Parathyroid adenoma (tissue), 2 donors: ENCODE data around the gene SLC26A11.

Source experiments
- H2AFZ ChIP-seq: fragments of 300-600 bp; sonication (generic); one replicate; pipeline ENCODE4 v1.7.0; 2017; ENCODE audit warnings: antibody characterized with exemption, mild to moderate bottlenecking
- H3K27ac ChIP-seq: fragments of 300-600 bp; sonication (generic); one replicate; pipeline ENCODE4 v1.7.0; 2017
- H3K27me3 ChIP-seq: fragments of 300-600 bp; sonication (generic); one replicate; pipeline ENCODE4 v1.7.0; 2017; ENCODE audit warnings: low read length; ENCODE audit not compliant: control insufficient read depth, insufficient read depth
- H3K36me3 ChIP-seq: fragments of 300-600 bp; sonication (generic); one replicate; pipeline ENCODE4 v1.7.0; 2017; ENCODE audit warnings: low read length; ENCODE audit not compliant: control insufficient read depth, insufficient read depth
- H3K4me1 ChIP-seq: fragments of 300-600 bp; sonication (generic); one replicate; pipeline ENCODE4 v1.7.0; 2017; ENCODE audit warnings: control low read depth
- H3K4me2 ChIP-seq: fragments of 300-600 bp; sonication (generic); one replicate; pipeline ENCODE4 v1.7.0; 2017; ENCODE audit warnings: low read length
- H3K4me3 ChIP-seq: fragments of 300-600 bp; sonication (generic); one replicate; pipeline ENCODE4 v1.7.0; 2017; ENCODE audit warnings: low read depth, low read length
- H3K79me2 ChIP-seq: fragments of 300-600 bp; sonication (generic); one replicate; pipeline ENCODE4 v1.7.0; 2017; ENCODE audit warnings: control low read depth
- H3K9ac ChIP-seq: fragments of 300-600 bp; sonication (generic); one replicate; pipeline ENCODE4 v1.7.0; 2017; ENCODE audit warnings: mild to moderate bottlenecking
- H3K9me3 ChIP-seq: fragments of 300-600 bp; sonication (generic); one replicate; pipeline ENCODE4 v1.7.0; 2017; ENCODE audit warnings: low read length; ENCODE audit not compliant: control insufficient read depth
- TF ChIP-seq, protein P1 (sequence below): fragments of 300-600 bp; sonication (generic); IDR thresholded peaks from one replicate; pipeline ENCODE4 v1.7.0; 2017; ENCODE audit warnings: antibody characterized with exemption, mild to moderate bottlenecking
- donor health status: primary hyperparathyroidism.

The SLC26A11 gene

DNA sequence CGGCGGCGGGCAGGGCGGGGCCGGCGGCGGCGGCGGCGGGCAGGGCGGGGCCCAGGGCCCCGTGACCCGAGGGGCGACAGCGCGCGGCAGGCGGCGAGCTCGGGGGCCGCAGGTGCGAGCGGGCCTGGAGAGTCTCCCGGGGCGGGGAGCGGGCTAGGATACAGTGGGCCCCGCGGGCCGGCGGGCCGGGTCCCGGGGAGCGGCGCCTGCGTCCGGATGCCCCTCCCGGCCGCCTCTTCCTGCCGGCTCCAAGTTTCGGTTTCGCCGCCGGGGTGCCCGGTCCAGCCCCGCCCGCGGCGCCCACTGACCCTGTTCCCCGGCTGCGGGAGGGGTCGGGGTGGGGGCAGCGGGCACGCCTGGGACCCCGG, 40.5 kb downstream of the SLC26A11 start, which contains the start of gene RNF213:
Gene RNF213, plus strand, starts transcription at position 62 of the 368 bp plus-strand sequence. CDS start 2,830 bp downstream, outside the sequence.
- Histone ChIP-seq H3K79me2 (peaks cover 12% of the 10 kb centered on the region), H3K9me3 (no peaks in the 10 kb centered on the region), H3K36me3 (no peaks in the 10 kb centered on the region), H3K27me3 (no peaks in the 10 kb centered on the region), H3K27ac (peak within 1 kb of the TSS; percentile 100), H3K9ac (peak within 1 kb of the TSS; percentile 97), H3K4me2 (peak within 1 kb of the TSS; percentile 99), H2AFZ (peak within 1 kb of the TSS; percentile 67), H3K4me1 (peaks cover 42% of the 10 kb centered on the region), H3K4me3 (peak within 1 kb of the TSS; percentile 92)
- TF ChIP-seq, protein P1, sequence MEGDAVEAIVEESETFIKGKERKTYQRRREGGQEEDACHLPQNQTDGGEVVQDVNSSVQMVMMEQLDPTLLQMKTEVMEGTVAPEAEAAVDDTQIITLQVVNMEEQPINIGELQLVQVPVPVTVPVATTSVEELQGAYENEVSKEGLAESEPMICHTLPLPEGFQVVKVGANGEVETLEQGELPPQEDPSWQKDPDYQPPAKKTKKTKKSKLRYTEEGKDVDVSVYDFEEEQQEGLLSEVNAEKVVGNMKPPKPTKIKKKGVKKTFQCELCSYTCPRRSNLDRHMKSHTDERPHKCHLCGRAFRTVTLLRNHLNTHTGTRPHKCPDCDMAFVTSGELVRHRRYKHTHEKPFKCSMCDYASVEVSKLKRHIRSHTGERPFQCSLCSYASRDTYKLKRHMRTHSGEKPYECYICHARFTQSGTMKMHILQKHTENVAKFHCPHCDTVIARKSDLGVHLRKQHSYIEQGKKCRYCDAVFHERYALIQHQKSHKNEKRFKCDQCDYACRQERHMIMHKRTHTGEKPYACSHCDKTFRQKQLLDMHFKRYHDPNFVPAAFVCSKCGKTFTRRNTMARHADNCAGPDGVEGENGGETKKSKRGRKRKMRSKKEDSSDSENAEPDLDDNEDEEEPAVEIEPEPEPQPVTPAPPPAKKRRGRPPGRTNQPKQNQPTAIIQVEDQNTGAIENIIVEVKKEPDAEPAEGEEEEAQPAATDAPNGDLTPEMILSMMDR, result no peak

DNA sequence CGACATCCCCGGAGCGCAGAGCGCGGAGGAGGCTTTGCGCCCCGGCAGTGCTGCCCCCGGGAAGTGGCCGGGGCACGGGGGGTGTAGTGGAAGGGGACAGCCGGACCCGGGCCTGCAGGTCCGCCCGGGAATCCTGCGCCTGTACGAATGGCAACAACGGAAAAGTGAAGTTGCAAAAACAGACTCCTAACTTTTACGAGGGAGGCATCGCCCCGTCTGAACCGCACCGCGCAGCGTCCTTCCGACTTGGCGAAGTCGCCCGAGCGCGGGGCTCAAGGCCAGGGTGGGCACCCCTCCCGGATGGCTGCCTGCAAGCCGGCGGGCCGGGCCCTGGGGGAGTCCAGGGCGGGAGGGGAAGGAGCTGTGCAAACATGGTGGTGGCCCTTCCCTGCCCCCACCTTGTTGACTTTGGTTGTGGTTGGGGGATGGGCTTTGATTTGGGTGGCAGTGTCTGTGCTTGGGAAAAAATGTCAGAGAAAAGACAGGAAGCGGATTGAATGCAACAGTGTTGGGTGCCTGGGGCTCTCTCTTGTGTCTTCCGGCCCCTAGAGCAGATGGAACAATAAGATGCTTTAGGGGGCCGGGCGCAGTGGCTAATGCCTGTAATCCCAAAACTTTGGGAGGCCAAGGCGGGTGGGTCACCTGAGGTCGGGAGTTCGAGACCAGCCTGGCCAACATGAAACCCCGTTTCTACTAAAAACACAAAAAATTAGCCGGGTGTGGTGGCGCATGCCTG, 41.1 kb downstream of the SLC26A11 start:
- peaks cover 39% of the 10 kb centered on the region for H3K4me1 ChIP-seq
- no peaks in the 10 kb centered on the region for H3K36me3 ChIP-seq

DNA sequence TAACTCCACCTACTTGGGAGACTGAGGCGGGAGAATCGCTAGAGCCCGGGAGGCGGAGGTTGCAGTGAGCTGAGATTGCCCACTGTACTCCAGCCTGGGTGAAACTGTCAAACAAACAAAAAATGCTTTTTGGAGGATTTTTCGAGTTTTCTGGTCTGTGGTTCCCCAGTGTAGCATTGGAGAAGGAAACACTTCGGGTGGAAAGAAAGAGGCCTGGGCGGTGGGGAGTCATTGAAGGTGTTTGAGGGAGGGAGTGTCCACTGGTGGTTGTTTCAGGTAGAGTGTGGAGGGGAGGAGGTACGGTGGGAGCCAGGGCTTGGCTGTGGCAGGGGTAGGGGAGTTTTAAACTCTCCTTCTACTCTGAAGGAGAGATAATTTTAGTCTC, 41.7 kb downstream of the SLC26A11 start:
- H3K4me1 ChIP-seq, result peaks cover 34% of the 10 kb centered on the region

More for the DNA sequence above, 41.1 kb downstream of the SLC26A11 start:
- TF ChIP-seq, protein P1, result no peak
- Histone ChIP-seq H3K9me3 (no peaks in the 10 kb centered on the region), H3K4me3 (peak overlapping the region; percentile 92), H3K79me2 (peaks cover 18% of the 10 kb centered on the region), H3K9ac (peak overlapping the region; percentile 97), H3K4me2 (peak overlapping the region; percentile 99), H3K27me3 (no peaks in the 10 kb centered on the region), H3K27ac (peak overlapping the region; percentile 99), H2AFZ (peak overlapping the region; percentile 67)

DNA sequence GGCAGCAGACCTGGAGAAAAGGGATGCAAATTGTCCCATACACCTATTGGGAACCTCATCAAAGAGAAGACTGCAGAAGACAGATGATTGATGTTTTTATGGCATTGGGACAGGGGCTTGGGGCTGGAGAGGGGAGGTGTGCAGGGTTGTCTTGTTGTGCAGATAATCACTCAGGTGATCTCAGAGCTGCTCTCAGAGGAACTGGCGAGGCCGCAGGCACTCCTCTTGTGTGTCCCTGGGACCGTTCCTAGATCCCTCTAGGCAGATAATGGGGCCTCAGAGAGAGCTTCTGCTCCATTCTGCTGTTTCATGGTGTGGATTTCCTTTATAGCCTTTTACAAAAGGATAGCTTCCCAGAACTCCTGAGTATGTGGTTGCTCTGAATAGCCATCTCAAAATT, 42.1 kb downstream of the SLC26A11 start:
- Histone ChIP-seq H3K79me2 (peaks cover 26% of the 10 kb centered on the region), H3K4me3 (peak overlapping the region; percentile 92), H3K4me1 (peaks cover 33% of the 10 kb centered on the region), H3K4me2 (peak overlapping the region; percentile 99), H3K27ac (peak overlapping the region; percentile 99), H3K27me3 (no peaks in the 10 kb centered on the region), H3K9me3 (no peaks in the 10 kb centered on the region), H3K9ac (peak overlapping the region; percentile 8), H2AFZ (no peak overlapping the region), H3K36me3 (no peaks in the 10 kb centered on the region)
- TF ChIP-seq, protein P1, result no peak

More for the DNA sequence above, 41.7 kb downstream of the SLC26A11 start:
- peaks cover 23% of the 10 kb centered on the region for H3K79me2 ChIP-seq
- H3K27ac ChIP-seq, result peak overlapping the region; percentile 99
- peak overlapping the region; percentile 99 for H3K4me2 ChIP-seq
- H3K4me3 ChIP-seq, result peak overlapping the region; percentile 92
- no peak overlapping the region for H2AFZ ChIP-seq
- TF ChIP-seq, protein P1, result no peak
- H3K9ac ChIP-seq, result no peak overlapping the region
- H3K9me3 ChIP-seq, result no peaks in the 10 kb centered on the region
- H3K27me3 ChIP-seq, result no peaks in the 10 kb centered on the region
- H3K36me3 ChIP-seq, result no peaks in the 10 kb centered on the region
